ENCODE data around the gene GPRC5D.

GPRC5D gene

DNA sequence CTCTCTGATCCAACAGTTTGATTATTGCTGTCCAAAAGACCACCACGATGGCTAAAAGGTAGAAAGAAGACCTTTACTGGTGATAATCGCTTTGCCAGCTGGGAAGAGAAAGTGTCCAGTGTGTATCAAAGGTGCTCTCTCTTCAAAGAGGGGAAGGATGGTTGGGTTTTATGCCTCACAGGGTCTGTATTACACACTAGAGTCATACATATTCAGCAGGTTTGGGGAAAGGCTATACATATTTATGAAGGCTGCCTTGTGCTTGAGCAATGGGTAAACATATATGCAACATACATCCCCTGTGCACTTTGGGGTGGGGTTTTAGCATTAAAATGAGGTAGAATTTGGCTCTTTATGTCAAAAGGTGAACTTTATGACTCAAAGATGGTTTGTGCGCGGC is 18.2 kb downstream of the GPRC5D start:
- no peak for DNase-seq

DNA sequence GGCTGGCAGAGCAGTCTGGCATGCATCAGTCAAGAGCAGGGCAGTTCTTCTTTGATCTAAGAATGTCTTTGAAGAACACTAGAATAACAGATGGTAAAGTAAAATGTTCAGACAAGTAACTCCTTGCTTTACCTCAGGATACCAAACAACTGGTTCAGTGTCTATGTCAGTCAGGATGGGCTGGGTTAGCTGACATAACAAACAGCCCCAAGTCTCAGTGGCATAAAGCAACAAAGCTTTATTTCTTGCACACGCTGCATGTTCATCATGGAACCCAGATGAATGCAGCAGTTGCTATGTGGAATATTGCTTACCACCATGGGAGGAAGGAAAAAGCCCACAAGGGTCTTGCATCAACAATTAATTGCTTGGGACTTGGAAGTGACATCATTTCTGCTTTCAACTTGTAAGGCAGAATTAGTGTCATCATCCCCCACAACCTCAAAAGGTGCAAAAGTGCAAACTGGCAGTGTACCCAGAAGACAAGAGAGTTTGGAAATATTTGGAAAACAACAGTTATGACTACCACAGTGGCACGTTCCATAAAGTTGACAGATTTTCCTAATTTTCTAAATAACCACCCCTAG is 21.2 kb downstream of the GPRC5D start:
- no peak for DNase-seq

DNA sequence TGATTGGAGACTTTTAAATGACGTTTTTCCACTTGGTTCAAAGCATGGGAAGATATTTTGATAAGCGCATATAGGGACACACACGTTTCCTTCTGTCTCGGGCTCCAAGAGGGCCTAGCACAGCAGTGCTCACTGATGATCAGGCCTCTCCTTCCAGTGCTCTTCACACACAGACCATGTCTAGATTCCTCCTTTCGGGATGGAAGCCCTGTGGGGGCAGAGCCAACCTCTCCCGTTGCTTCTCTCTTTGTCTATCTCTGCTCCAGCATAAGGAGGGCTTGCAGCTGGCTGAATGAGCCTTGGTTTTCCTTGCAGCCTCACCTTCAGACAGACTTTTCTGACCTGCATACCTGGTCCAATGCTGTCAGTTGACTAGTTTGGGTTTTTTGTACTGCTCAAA is 22.3 kb downstream of the GPRC5D start:
- no peak for DNase-seq

- DNase-seq, result peak; percentile 52
These were observed 24.5 kb downstream of the GPRC5D start for GRCh38 chr12:12927211-12928079.

DNA sequence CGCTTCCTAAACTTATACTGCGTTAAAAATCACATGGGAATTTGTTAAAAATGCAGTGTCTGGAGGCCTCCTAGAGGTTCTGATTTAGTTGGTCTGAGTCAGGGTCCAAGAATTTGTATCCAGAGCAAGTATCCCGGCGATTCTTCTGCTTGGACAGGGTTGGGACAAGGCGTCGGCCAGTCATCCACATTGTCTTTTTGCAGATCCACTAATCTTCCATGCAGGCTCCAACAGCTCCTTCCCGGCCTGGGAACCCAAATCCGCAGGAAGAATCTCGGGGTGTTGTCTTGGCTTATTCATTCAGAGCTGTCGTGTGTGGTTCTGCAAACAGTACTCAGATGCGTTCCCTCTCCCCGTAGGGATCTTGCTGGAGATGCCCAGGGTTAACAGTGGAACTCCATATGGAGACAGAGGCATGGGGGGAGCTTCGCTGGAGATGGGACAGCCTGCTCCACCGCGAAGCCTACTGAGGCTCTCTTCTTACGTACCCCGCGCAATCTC is 25.3 kb downstream of the GPRC5D start:
- no peak for DNase-seq

GRCh38 chr12:12925388-12925787 is 26.6 kb downstream of the GPRC5D start:
- no peak for DNase-seq

DNA sequence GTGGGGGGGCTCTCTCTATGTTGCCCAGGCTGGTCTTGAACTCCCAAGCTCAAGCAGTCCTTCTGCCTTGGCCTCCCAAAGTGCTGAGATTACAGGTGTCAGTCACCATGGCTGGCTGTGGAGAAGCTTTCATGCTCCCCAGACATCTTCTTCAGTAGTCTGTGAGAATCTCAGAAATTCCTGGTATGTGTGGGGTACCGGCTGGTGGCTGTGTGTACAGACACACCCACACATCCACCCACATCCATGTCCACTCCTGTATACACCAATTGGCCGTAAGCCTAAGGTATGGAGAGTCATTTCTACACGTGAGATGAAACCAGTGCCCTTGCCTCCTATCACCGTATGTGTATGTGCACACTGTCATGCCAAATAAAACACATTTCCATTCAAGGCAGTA is 27.8 kb downstream of the GPRC5D start:
- no peak for DNase-seq

- no peak for DNase-seq
These were observed 29.0 kb downstream of the GPRC5D start for GRCh38 chr12:12922978-12923377.

DNA sequence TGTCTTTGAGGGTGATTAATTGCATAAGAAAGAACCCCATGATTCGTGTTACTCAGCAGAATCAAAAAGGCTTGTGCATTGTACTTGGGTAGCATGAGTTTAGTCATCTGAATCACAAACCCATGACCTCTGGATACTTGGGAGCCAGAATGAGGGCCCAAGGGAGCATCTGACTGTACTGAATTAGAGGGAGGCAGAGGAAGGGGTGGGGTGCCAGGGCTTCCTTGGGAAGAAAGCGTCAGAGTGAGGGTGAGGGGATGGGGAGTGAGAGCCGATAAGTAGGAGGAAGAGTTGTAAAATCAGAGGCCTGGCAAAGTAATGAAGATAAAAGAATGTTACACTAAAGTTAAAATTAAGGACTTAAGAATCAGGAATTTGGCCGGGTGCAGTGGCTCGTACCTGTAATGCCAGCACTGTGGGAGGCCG is 29.8 kb downstream of the GPRC5D start:
- DNase-seq, result no peak

GRCh38 chr12:12919666-12920435 is 32.1 kb downstream of the GPRC5D start:
- DNase-seq, result no peak

- DNase-seq, result no peak
These were observed 33.1 kb downstream of the GPRC5D start for GRCh38 chr12:12918781-12919389.

DNA sequence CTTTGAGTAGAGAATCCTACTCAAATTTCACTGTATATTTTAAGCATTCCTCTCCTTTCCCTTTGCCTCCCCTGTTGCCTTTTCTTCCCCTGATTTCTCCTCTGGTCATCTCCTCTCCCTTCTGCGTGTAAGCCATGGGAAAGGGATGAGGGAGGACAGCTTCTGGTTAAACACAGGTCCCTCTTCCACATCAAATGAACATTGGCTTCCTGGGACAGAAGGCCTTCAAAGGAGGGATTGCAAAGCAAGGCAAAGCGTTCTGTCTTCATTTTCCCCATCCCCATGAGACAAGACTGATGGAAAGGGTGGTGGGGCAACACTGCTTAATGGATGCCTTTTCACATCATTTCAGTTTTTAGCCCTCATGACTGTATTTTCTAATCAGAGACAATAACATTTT is 34.5 kb downstream of the GPRC5D start:
- no peak for DNase-seq

GRCh38 chr12:12916135-12916944 is 35.6 kb downstream of the GPRC5D start:
- DNase-seq, result peak; percentile 87

GRCh38 chr12:12915656-12916055 is 36.3 kb downstream of the GPRC5D start:
- DNase-seq, result no peak

GRCh38 chr12:12912711-12913110 is 39.3 kb downstream of the GPRC5D start:
- no peak for DNase-seq

GRCh38 chr12:12909995-12910420 is 42.0 kb downstream of the GPRC5D start:
- DNase-seq, result no peak

DNA sequence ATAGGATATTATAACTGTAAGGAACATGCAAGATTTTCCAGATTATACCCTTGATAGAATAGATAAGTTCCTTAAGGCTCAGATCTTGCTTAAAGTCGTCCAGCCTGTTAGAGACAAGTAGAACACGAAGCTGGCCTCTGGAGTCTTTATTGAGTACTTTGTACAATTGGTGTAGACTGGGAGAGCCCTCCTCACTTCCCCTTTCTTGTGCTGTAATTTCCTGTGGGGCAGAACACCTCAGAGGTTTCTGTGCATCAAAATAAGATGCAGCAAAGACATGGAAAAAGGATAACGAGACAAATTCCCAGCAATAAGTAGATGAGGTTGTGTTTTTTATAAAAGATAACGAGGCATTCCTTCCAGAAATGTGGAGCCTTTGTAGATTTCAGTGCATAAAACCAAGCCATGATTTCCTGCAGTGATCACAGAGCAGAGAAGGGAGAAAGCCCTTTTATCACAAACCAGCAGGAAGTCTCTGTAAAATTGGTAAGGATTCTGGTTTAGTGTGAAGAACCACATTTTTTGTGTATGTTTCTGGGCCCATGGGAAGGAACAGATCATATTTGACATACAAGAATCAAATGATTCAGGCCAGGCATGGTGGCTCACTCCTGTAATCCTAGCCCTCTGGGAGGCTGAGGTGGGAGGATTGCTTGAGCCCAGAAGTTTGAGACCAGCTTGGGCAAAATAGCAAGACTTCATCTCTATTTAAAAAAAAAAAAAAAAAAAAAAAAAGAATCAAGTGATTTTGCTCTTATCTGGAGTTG is 42.6 kb downstream of the GPRC5D start:
- DNase-seq, result no peak

GRCh38 chr12:12908711-12909110 is 43.3 kb downstream of the GPRC5D start:
- no peak for DNase-seq

GRCh38 chr12:12908252-12908651 is 43.7 kb downstream of the GPRC5D start:
- no peak for DNase-seq

- no peak for DNase-seq
These were observed 44.4 kb downstream of the GPRC5D start for GRCh38 chr12:12907552-12907951.
